Brain pericyte (primary cell): Measurements from ENCODE around the gene RALGPS2.
"Not testable (repeated sequence)": the region's sequence is repeated elsewhere in the genome, so short reads cannot be mapped to it uniquely, and the experiment has no call there.

Experiments
- DNase-seq: peaks from one replicate; pipeline ENCODE4 v3.0.0-alpha.2; 2012; ENCODE audit warnings: low read depth, low spot score

The RALGPS2 gene

GRCh38 chr1:178724376-178724727 lies 692 bp upstream of the RALGPS2 start:
- DNase-seq = no peak

- DNase-seq = no peak
Measured at GRCh38 chr1:178725466-178726086, 532 bp downstream of the RALGPS2 start.

- peak; percentile 22 for DNase-seq
Measured at GRCh38 chr1:178726087-178726517, 1.1 kb downstream of the RALGPS2 start.

- no peak for DNase-seq
Measured at GRCh38 chr1:178726545-178726944, 1.5 kb downstream of the RALGPS2 start.

GRCh38 chr1:178727014-178727895 lies 2.2 kb downstream of the RALGPS2 start:
- no peak for DNase-seq

- DNase-seq = no peak
Measured at GRCh38 chr1:178733972-178734371, 8.9 kb downstream of the RALGPS2 start.

- no peak for DNase-seq
Measured at GRCh38 chr1:178738780-178739179, 13.7 kb downstream of the RALGPS2 start.

GRCh38 chr1:178739285-178740045 lies 14.4 kb downstream of the RALGPS2 start:
- no peak for DNase-seq

- no peak for DNase-seq
Measured at GRCh38 chr1:178740491-178740890, 15.4 kb downstream of the RALGPS2 start.

- DNase-seq = no peak
Measured at GRCh38 chr1:178740924-178741323, 15.9 kb downstream of the RALGPS2 start.

GRCh38 chr1:178743801-178744200 lies 18.8 kb downstream of the RALGPS2 start:
- DNase-seq = no peak

GRCh38 chr1:178745260-178745659 lies 20.2 kb downstream of the RALGPS2 start:
- no peak for DNase-seq

GRCh38 chr1:178746345-178746744 lies 21.3 kb downstream of the RALGPS2 start:
- DNase-seq = no peak

- DNase-seq = not testable (repeated sequence)
Measured at GRCh38 chr1:178747361-178747760, 22.3 kb downstream of the RALGPS2 start.

GRCh38 chr1:178749581-178750166 lies 24.6 kb downstream of the RALGPS2 start:
- DNase-seq = no peak

GRCh38 chr1:178751046-178751445 lies 26.0 kb downstream of the RALGPS2 start:
- no peak for DNase-seq

- DNase-seq = no peak
Measured at GRCh38 chr1:178752891-178753290, 27.8 kb downstream of the RALGPS2 start.

- DNase-seq = not testable (repeated sequence)
Measured at GRCh38 chr1:178754655-178755256, 29.7 kb downstream of the RALGPS2 start.

- DNase-seq = no peak
Measured at GRCh38 chr1:178768423-178768822, 43.4 kb downstream of the RALGPS2 start.

- no peak for DNase-seq
Measured at GRCh38 chr1:178772952-178773351, 47.9 kb downstream of the RALGPS2 start.

- DNase-seq = no peak
Measured at GRCh38 chr1:178774263-178774662, 49.2 kb downstream of the RALGPS2 start.

- no peak for DNase-seq
Measured at GRCh38 chr1:178776553-178776952, 51.5 kb downstream of the RALGPS2 start.
